ENCODE results near the gene XYLT1. TPM values are rescaled to one million over a fixed set of nuclear protein-coding genes. Genes with fewer than 3 reads are reported as not detected.

Gene XYLT1
- total and polyA plus RNA-seq, 12 donors, result 0.29 to 4.0 (median 1.6) TPM

DNA sequence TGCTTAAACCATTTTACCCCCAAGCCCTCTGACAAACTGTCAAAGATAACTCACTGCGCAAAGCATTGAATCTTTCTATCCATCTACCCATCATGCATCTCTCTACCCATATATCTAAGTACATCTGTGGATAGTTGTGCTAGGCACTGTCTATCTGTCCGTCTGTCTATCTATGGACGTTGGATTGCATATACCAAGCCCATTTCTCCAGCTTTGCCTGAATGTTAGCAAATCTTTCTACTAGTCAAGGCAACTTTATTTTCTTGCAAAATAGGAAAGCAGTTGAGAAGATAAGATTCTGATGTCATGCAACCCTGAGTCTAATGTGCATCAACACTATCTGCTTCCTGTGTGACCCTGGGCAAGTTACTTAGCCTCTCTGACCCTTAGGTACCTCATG is 117.2 kb downstream of the XYLT1 start:
- H3K4me1 ChIP-seq, result peaks cover 0 to 55% (median 0%) of the 10 kb centered on the region in 9 donors
- TF ChIP-seq CTCF (IDR thresholded peaks at IDR 0.05), result no peak
- H3K9me3 ChIP-seq, result no peaks in the 10 kb centered on the region
- no peak overlapping the region for H3K27ac ChIP-seq
- intact Hi-C loops (cut with DNase I), result no loop called here
- WGBS, 2 donors, result 25 to 56% methylated on average over 3 of the region's 3 CpGs
- ATAC-seq (no peak), DNase-seq (no peak)
- no peaks in the 10 kb centered on the region for H3K27me3 ChIP-seq
- no peaks in the 10 kb centered on the region for H3K36me3 ChIP-seq
- no peak overlapping the region for H3K4me3 ChIP-seq

GRCh38 chr16:17351441-17352035 is 119.2 kb downstream of the XYLT1 start:
- TF ChIP-seq CTCF (IDR thresholded peaks at IDR 0.05), result no peak
- no peaks in the 10 kb centered on the region for H3K36me3 ChIP-seq
- H3K9me3 ChIP-seq, result no peaks in the 10 kb centered on the region
- DNase-seq, result no peak
- intact Hi-C loops (cut with DNase I), result no loop called here
- no peak overlapping the region for H3K4me3 ChIP-seq
- peaks cover 3 to 60% (median 15%) of the 10 kb centered on the region in 9 donors for H3K4me1 ChIP-seq
- no peak for ATAC-seq
- H3K27me3 ChIP-seq, result no peaks in the 10 kb centered on the region
- 86 to 88% methylated on average over 6 of the region's 6 CpGs for WGBS, 2 donors
- no peak overlapping the region for H3K27ac ChIP-seq

- Histone ChIP-seq H3K27ac (peak overlapping the region in 1 of 10 donors; percentile 39), H3K4me3 (no peak overlapping the region), H3K36me3 (no peaks in the 10 kb centered on the region), H3K9me3 (no peaks in the 10 kb centered on the region), H3K4me1 (peaks cover 3 to 74% (median 22%) of the 10 kb centered on the region in 9 donors), H3K27me3 (no peaks in the 10 kb centered on the region)
- TF ChIP-seq CTCF (IDR thresholded peaks at IDR 0.05), result no peak
- DNase-seq (no peak), ATAC-seq (no peak)
- WGBS, 2 donors, result 83 to 85% methylated on average over 4 of the region's 4 CpGs
- intact Hi-C loops (cut with DNase I), result no loop called here
Measured at GRCh38 chr16:17350207-17350606, 120.6 kb downstream of the XYLT1 start.

DNA sequence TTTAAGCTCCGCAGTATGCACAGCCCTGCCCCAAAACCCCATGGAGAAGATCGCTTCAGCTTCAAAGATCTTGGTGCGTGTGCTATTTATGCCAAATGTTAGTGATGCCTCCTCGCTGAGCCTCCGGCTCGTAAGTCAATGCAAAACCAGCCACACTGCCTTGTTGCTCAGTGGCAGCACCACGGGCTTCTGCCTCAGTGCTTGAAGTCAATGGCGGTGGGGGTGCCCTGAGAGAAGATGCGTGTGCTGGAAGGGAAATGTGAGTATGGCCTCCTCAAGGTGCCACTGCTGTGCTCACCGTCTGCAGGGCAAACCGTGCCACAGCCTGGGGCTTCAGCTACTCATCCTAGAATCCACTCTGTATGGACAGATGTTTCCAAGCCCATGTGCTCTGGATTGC is 121.9 kb downstream of the XYLT1 start:
- intact Hi-C loops (cut with DNase I), result loop anchor here in 4 of 10 donors (5.0 to 10.0 kb wide), 4 partner anchors 46 to 116 kb away; no protein-coding TSS in a partner anchor

More for the DNA sequence above, 121.9 kb downstream of the XYLT1 start:
- no peaks in the 10 kb centered on the region for H3K27me3 ChIP-seq
- DNase-seq, result no peak
- H3K9me3 ChIP-seq, result no peaks in the 10 kb centered on the region
- TF ChIP-seq CTCF (IDR thresholded peaks at IDR 0.05), result no peak
- H3K27ac ChIP-seq, result no peak overlapping the region
- H3K36me3 ChIP-seq, result no peaks in the 10 kb centered on the region
- WGBS, 2 donors, result 93 to 98% methylated on average over 11 of the region's 11 CpGs
- ATAC-seq, result no peak
- peaks cover 3 to 76% (median 29%) of the 10 kb centered on the region in 9 donors for H3K4me1 ChIP-seq
- no peak overlapping the region for H3K4me3 ChIP-seq

All from heart right ventricle (tissue), 16 donors.